GM23248 (cell line): ENCODE results near the gene TMEM174. TPM values are rescaled to one million over a fixed set of nuclear protein-coding genes. Genes with fewer than 3 reads are reported as not detected.

Experiments
- DNase-seq: peaks from one replicate; pipeline ENCODE4 v3.0.0-alpha.2; 2015
- H2AFZ ChIP-seq: fragments of 200-600 bp; sonication (generic); 2 replicates; pipeline ENCODE4 v1.6.1; 2016; ENCODE audit warnings: antibody characterized with exemption
- H3F3A ChIP-seq: fragments of 200-600 bp; sonication (generic); 2 replicates; pipeline ENCODE4 v1.6.1; 2016; ENCODE audit warnings: mild to moderate bottlenecking, antibody characterized with exemption, mixed run types; ENCODE audit not compliant: insufficient read depth
- H3K27ac ChIP-seq: fragments of 200-600 bp; sonication (generic); 2 replicates; pipeline ENCODE4 v1.5.1; 2016; ENCODE audit warnings: mild to moderate bottlenecking
- H3K27me3 ChIP-seq: fragments of 200-600 bp; sonication (generic); replicated peaks from 2 replicates; pipeline ENCODE4 v1.6.1; 2016; ENCODE audit warnings: mild to moderate bottlenecking; ENCODE audit not compliant: insufficient read depth
- H3K36me3 ChIP-seq: fragments of 200-600 bp; sonication (generic); 2 replicates; pipeline ENCODE4 v1.6.1; 2016; ENCODE audit warnings: low read depth, mild to moderate bottlenecking
- H3K4me1 ChIP-seq: fragments of 200-600 bp; sonication (generic); 2 replicates; pipeline ENCODE4 v1.6.1; 2016; ENCODE audit warnings: mild to moderate bottlenecking; ENCODE audit not compliant: insufficient read depth
- H3K4me2 ChIP-seq: fragments of 200-600 bp; sonication (generic); one replicate; pipeline ENCODE4 v1.6.1; 2016; ENCODE audit warnings: mild to moderate bottlenecking; ENCODE audit not compliant: unreplicated experiment
- H3K4me3 ChIP-seq: fragments of 200-600 bp; sonication (generic); 2 replicates; pipeline ENCODE4 v1.5.1; 2016; ENCODE audit warnings: mild to moderate bottlenecking
- H3K79me2 ChIP-seq: fragments of 200-600 bp; sonication (generic); 2 replicates; pipeline ENCODE4 v1.6.1; 2016; ENCODE audit warnings: mild to moderate bottlenecking; ENCODE audit not compliant: insufficient read depth
- H3K9ac ChIP-seq: fragments of 200-600 bp; sonication (generic); 2 replicates; pipeline ENCODE4 v1.6.1; 2016; ENCODE audit warnings: mild to moderate bottlenecking
- H3K9me2 ChIP-seq: fragments of 200-600 bp; sonication (generic); 2 replicates; pipeline ENCODE4 v1.6.1; 2016; ENCODE audit warnings: mixed run types, mild to moderate bottlenecking, moderate library complexity; ENCODE audit not compliant: insufficient read depth
- H3K9me3 ChIP-seq: fragments of 200-600 bp; sonication (generic); one replicate; pipeline ENCODE4 v1.6.1; 2017; ENCODE audit warnings: low read depth
- H4K20me1 ChIP-seq: fragments of 200-600 bp; sonication (generic); 2 replicates; pipeline ENCODE4 v1.6.0; 2016; ENCODE audit not compliant: insufficient read depth
- EZH2 ChIP-seq: fragments of 200-600 bp; sonication (generic); IDR thresholded peaks from 2 replicates; pipeline ENCODE4 v1.6.1; 2018; ENCODE audit warnings: antibody characterized with exemption, mild to moderate bottlenecking; ENCODE audit not compliant: insufficient read depth, poor library complexity, severe bottlenecking
- EZH2phosphoT487 ChIP-seq: fragments of 200-600 bp; sonication (generic); IDR thresholded peaks from 2 replicates; pipeline ENCODE4 v1.6.1; 2018; ENCODE audit warnings: antibody characterized with exemption, moderate library complexity, mild to moderate bottlenecking, low read depth; ENCODE audit not compliant: insufficient read depth
- WGBS, 2 experiments: methylation state at CpG; one replicate each; pipeline ENCODE4 v1.1.6; 2015 to 2017; ENCODE audit warnings: low lambda C conversion rate in 2 of 2, low coverage in 1 of 2; ENCODE audit errors: missing lambda C conversion rate in 2 of 2; 5-methylcytosine and 5-hydroxymethylcytosine counted together
- in situ Hi-C: fragments of 300-500 bp; cut with MboI; formaldehyde crosslinking; loops from 2 replicates; pipeline ENCODE4 v1.15.0; 2020
- polyA plus RNA-seq: library from polyadenylated mRNA; unstranded; fragments of >200 nt; fragmentation: Nextera tagmentation; extraction: Ambion mirVana; gene quantifications from 2 replicates; pipeline ENCODE4 v1.2.1, GENCODE V29; 2016
- total RNA-seq: library from RNA; depleted of rRNA; stranded (reverse); fragments of >200 nt; shearing (Covaris generic); gene quantifications from 2 replicates; pipeline ENCODE4 v1.2.3, GENCODE V29; 2014

TMEM174 gene
- total and polyA plus RNA-seq, 2 experiments from 2014 or later, result not detected

DNA sequence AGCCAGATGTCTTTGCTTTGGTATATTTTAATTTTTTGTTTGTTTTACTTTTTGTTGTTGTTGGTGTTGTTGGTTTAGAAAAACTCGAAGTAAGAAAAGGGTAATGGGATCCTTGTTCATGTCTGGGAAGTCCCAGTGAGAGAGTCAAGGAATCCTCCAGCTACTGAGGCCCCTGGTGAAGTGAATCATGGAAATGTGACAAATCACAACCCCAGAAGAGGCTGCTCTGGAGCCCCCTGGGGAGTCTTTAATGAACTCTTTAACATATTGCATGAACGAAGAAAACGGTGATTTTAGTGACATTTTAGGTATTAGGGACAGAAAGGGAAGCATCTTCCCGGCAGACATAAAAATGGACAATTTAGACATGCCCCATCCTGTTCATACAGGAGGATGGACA lies 41.3 kb downstream of the TMEM174 start:
- Histone ChIP-seq H3K9me2 (no peaks in the 10 kb centered on the region), H3K4me1 (peaks cover 8% of the 10 kb centered on the region), H3K79me2 (no peaks in the 10 kb centered on the region), H3K36me3 (no peaks in the 10 kb centered on the region), H3K9me3 (no peaks in the 10 kb centered on the region), H4K20me1 (no peaks in the 10 kb centered on the region), H3K4me3 (no peak overlapping the region), H3K27ac (no peak overlapping the region), H3K9ac (no peak overlapping the region), H3F3A (peaks cover 14% of the 10 kb centered on the region), H3K4me2 (no peak overlapping the region), H3K27me3 (no peaks in the 10 kb centered on the region), H2AFZ (no peak overlapping the region)
- TF ChIP-seq EZH2 (no peak), EZH2phosphoT487 (no peak)
- DNase-seq, result no peak
- in situ Hi-C loops, result no loop called here
- WGBS, 2 experiments, result 87 to 90% methylated on average over 4 of the region's 4 CpGs

DNA sequence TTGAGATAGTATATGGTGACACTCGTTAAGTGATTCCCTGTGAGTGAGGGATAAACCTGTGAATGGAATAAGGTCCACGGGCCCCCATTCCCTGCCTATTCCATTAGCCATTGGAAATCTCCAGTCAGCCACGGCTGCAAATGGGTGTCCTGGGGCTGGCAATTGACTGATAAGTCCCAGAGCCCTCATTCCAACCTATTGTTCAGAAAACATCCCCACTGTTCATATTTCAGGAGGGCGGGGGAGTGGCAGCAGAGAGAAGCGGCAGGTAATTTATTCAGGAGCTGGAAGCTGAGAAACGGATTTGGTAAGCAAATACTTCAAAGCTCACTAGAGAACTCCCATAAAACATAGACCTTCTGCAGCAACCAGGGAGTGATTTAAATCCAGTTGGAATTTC lies 42.0 kb downstream of the TMEM174 start:
- Histone ChIP-seq H3K9me2 (no peaks in the 10 kb centered on the region), H3F3A (peaks cover 14% of the 10 kb centered on the region), H3K79me2 (no peaks in the 10 kb centered on the region), H3K9ac (peak overlapping the region; percentile 76), H3K4me2 (no peak overlapping the region), H3K27ac (no peak overlapping the region), H3K36me3 (no peaks in the 10 kb centered on the region), H4K20me1 (no peaks in the 10 kb centered on the region), H3K4me3 (no peak overlapping the region), H3K27me3 (no peaks in the 10 kb centered on the region), H2AFZ (peak overlapping the region; percentile 81; the same call in 1 of the 2 replicates), H3K4me1 (peaks cover 8% of the 10 kb centered on the region), H3K9me3 (no peaks in the 10 kb centered on the region)
- TF ChIP-seq EZH2phosphoT487 (no peak), EZH2 (no peak)
- WGBS, 2 experiments, result 93 to 96% methylated on average over 6 of the region's 6 CpGs
- in situ Hi-C loops, result loop anchor here (5.0 kb wide), 1 partner anchor 227 kb away; no protein-coding TSS in a partner anchor
- DNase-seq, result no peak

DNA sequence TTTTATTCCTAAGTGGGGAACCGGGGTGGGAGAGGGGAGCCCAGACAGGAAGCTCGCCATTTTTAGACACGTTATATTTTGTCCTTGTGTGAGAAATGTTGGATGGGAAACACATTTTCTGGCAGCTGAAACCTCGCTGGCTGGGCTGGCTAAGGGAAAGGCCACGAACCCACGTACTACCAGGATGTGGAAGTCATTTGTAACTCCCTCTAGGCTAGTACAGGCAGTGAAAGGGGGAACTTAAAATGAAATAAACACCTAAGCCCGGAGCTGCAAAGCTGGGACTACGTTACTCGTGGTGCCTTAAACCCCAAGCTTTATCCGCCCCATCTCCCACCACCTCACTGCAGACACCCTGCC lies 42.5 kb downstream of the TMEM174 start:
- peak overlapping the region; percentile 76 for H3K9ac ChIP-seq
- H3K9me2 ChIP-seq, result no peaks in the 10 kb centered on the region
- no peaks in the 10 kb centered on the region for H3K36me3 ChIP-seq
- H3K4me2 ChIP-seq, result peak overlapping the region; percentile 84
- H3K4me3 ChIP-seq, result peak overlapping the region; percentile 73
- no peaks in the 10 kb centered on the region for H3K27me3 ChIP-seq
- no peak for DNase-seq
- TF ChIP-seq EZH2 (no peak), EZH2phosphoT487 (no peak)
- H2AFZ ChIP-seq, result peak overlapping the region; percentile 81
- peaks cover 8% of the 10 kb centered on the region for H3K4me1 ChIP-seq
- WGBS, 2 experiments, result 28 to 30% methylated on average over 10 of the region's 10 CpGs
- no peaks in the 10 kb centered on the region for H3K79me2 ChIP-seq
- H3F3A ChIP-seq, result peaks cover 14% of the 10 kb centered on the region
- in situ Hi-C loops, result loop anchor here (5.0 kb wide), 1 partner anchor 227 kb away; no protein-coding TSS in a partner anchor
- H4K20me1 ChIP-seq, result no peaks in the 10 kb centered on the region
- no peaks in the 10 kb centered on the region for H3K9me3 ChIP-seq
- peak overlapping the region; percentile 49; the same call in 1 of the 2 replicates for H3K27ac ChIP-seq

DNA sequence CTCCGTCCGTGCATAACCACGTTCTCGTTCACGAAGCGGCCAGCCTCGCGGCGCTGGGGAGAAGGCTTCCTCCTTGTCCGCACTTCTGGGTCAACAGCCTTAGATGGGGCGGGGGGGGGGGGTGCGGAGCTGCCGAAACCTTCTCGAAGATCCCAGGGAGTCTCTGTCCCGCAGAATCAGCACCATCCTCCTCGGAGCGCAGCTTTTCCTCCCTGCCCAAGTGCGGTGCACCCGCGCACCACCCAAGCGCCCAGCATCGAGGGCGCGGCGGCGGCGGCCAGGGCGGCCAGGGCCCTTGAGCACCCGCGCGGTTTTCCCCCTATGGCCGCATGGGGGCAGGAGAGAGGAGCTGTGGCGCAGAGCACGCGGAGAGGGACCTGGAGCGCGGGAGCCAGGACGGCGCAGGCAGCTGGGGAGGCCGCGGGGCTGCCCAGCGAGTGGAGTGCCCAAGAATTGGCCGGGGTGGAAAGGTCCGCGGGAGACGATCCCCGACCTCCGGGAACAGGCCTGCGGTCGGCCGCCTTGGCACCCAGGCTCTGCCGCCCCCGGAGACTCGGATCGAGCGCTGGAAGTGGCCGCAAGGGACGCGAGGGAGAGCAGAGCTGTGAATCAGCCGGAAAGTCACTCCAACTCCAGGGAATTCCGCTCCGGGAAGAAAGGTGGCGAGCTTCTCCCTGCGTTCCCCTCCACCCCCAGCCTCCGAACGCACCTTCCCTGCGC lies 43.1 kb downstream of the TMEM174 start:
- H3K4me3 ChIP-seq, result peak overlapping the region; percentile 73
- no peaks in the 10 kb centered on the region for H4K20me1 ChIP-seq
- no peaks in the 10 kb centered on the region for H3K9me2 ChIP-seq
- no peaks in the 10 kb centered on the region for H3K79me2 ChIP-seq
- H2AFZ ChIP-seq, result peak overlapping the region; percentile 81
- WGBS, 2 experiments, result 2% methylated on average over 50 to 66 of the region's 67 CpGs
- no peaks in the 10 kb centered on the region for H3K27me3 ChIP-seq
- peak overlapping the region; percentile 76 for H3K9ac ChIP-seq
- TF ChIP-seq EZH2 (no peak), EZH2phosphoT487 (no peak)
- no peaks in the 10 kb centered on the region for H3K36me3 ChIP-seq
- peaks cover 14% of the 10 kb centered on the region for H3F3A ChIP-seq
- peak overlapping the region; percentile 49 for H3K27ac ChIP-seq
- H3K4me2 ChIP-seq, result peak overlapping the region; percentile 84
- DNase-seq, result peak; percentile 92
- H3K4me1 ChIP-seq, result peaks cover 8% of the 10 kb centered on the region
- no peaks in the 10 kb centered on the region for H3K9me3 ChIP-seq
- in situ Hi-C loops, result loop anchor here (5.0 kb wide), 1 partner anchor 226 kb away; no protein-coding TSS in a partner anchor
